HepG2 (cell line): ENCODE measurements around the gene FGF18. TPM values are rescaled to one million over a fixed set of nuclear protein-coding genes. Genes with fewer than 3 reads are reported as not detected.

ENCODE experiments used
- ATAC-seq: fragments of 200-7000 bp; cut with Tn5 transposase; 3 replicates; pipeline ENCODE4 v1.9.1; 2020; ENCODE audit warnings: mild to moderate bottlenecking, moderate library complexity
- BruUV-seq: library from RNA; stranded (reverse); fragments of 400-500 nt; replicated peaks from 2 replicates; lab custom pipeline; 2021; lab: Mats Ljungman, UMichigan
- CTCF ChIA-PET: fragments of 300-600 bp; formaldehyde crosslinking; extraction: SDS; loops from one replicate; lab custom pipeline; 2021; ENCODE audit warnings: low total read pairs, inconsistent platforms, low intra/inter-chr PET ratio; lab: Yijun Ruan, JAX
- POLR2A ChIA-PET: fragments of 350-600 bp; sonication (Branson Sonifier 250); formaldehyde crosslinking; loops from one replicate; lab custom pipeline; 2020; ENCODE audit warnings: antibody characterized with exemption, inconsistent platforms; lab: Yijun Ruan, JAX
- DNase-seq: peaks from one replicate; pipeline ENCODE4 v3.0.0-alpha.2; 2015; ENCODE audit warnings: low spot score
- FAIRE-seq: peaks from 3 replicates; lab custom pipeline; 2011; peaks lifted over from hg19 to GRCh38; lab: Jason Lieb, UNC
- H2AFZ ChIP-seq: one replicate; pipeline ENCODE4 v1.6.1; 2011; ENCODE audit warnings: low read length, inconsistent platforms
- H3K27ac ChIP-seq: fragments of 300-600 bp; 3 replicates; pipeline ENCODE4 v1.8.0; 2011; ENCODE audit warnings: mixed run types, mild to moderate bottlenecking, mixed read lengths, low read length, inconsistent platforms; ENCODE audit not compliant: insufficient read depth; ENCODE audit errors: extremely low read length
- H3K27me3 ChIP-seq, 2 experiments: fragments of 200-600 bp in 1 of 2; 2 replicates in 1 of 2; 3 replicates in 1 of 2; pipeline versions ENCODE4 v1.6.0 to v1.8.0; 2011; ENCODE audit warnings: low read length in 2 of 2, mild to moderate bottlenecking in 2 of 2, moderate library complexity in 2 of 2, inconsistent platforms in 1 of 2; ENCODE audit not compliant: insufficient read depth in 2 of 2, control insufficient read depth in 1 of 2
- H3K36me3 ChIP-seq, 2 experiments: fragments of 200-600 bp in 1 of 2; replicated peaks in 1 of 2; 2 replicates in 1 of 2; 3 replicates in 1 of 2; pipeline versions ENCODE4 v1.5.1 to v1.8.0; 2011; ENCODE audit warnings: low read length in 2 of 2, inconsistent platforms in 1 of 2; ENCODE audit not compliant: insufficient read depth in 2 of 2, control insufficient read depth in 1 of 2
- H3K4me1 ChIP-seq: 2 replicates; pipeline ENCODE4 v1.5.1; 2012; ENCODE audit warnings: low read length, inconsistent platforms; ENCODE audit not compliant: insufficient read depth
- H3K4me2 ChIP-seq: 2 replicates; pipeline ENCODE4 v1.6.0; 2011; ENCODE audit warnings: low read depth, low read length, inconsistent platforms
- H3K4me3 ChIP-seq, 3 experiments: fragments of 200-600 bp in 1 of 3; sonication (generic), shearing (Covaris generic) in 1 of 3; replicated peaks in 1 of 3; 2 replicates each; pipeline ENCODE4 v1.5.1; 2011 to 2016; ENCODE audit warnings: low read length in 3 of 3, inconsistent platforms in 2 of 3, low read depth in 2 of 3, mild to moderate bottlenecking in 2 of 3, control low read depth in 1 of 3, mixed read lengths in 1 of 3; ENCODE audit not compliant: insufficient read depth in 1 of 3
- H3K79me2 ChIP-seq: one replicate; pipeline ENCODE4 v1.6.1; 2011; ENCODE audit warnings: low read length, inconsistent platforms; ENCODE audit not compliant: insufficient read depth
- H3K9ac ChIP-seq: 2 replicates; pipeline ENCODE4 v1.6.0; 2011; ENCODE audit warnings: mild to moderate bottlenecking, low read depth, low read length, inconsistent platforms; ENCODE audit not compliant: insufficient read depth
- H3K9me3 ChIP-seq: 2 replicates; pipeline ENCODE4 v1.5.1; 2012; ENCODE audit warnings: mild to moderate bottlenecking, low read length
- H4K20me1 ChIP-seq: 2 replicates; pipeline ENCODE4 v1.6.0; 2011; ENCODE audit warnings: inconsistent platforms, mild to moderate bottlenecking, low read length, moderate library complexity; ENCODE audit not compliant: insufficient read depth
- ATF1 ChIP-seq: IDR thresholded peaks from 2 replicates; pipeline ENCODE4 v1.6.1; 2016; ENCODE audit warnings: mild to moderate bottlenecking, control low read depth
- CSRNP1 ChIP-seq: sonication (generic); formaldehyde crosslinking; IDR thresholded peaks from 2 replicates; pipeline ENCODE4 v1.8.1; 2023; ENCODE audit warnings: mild to moderate bottlenecking, missing genetic modification reagents
- CSRNP2 ChIP-seq: sonication (generic); formaldehyde crosslinking; conservative IDR thresholded peaks from 2 replicates; pipeline ENCODE4 v1.8.0; 2022; ENCODE audit warnings: low read depth, missing genetic modification reagents
- DMAP1 ChIP-seq: IDR thresholded peaks from 2 replicates; pipeline ENCODE4 v1.6.1; 2016
- FOXK1 ChIP-seq: sonication (generic); formaldehyde crosslinking; IDR thresholded peaks from 2 replicates; pipeline ENCODE4 v1.4.0; 2020; ENCODE audit warnings: low read depth, missing genetic modification reagents, borderline replicate concordance
- HNF1A ChIP-seq, 2 experiments: sonication (generic) in 1 of 2; formaldehyde crosslinking in 1 of 2; IDR thresholded peaks; 2 replicates each; pipeline versions ENCODE4 v1.4.0 to v1.6.1; 2016 to 2020; ENCODE audit warnings: borderline replicate concordance in 1 of 2, low read depth in 1 of 2, mild to moderate bottlenecking in 1 of 2, missing genetic modification reagents in 1 of 2
- JUN ChIP-seq: sonication (generic); formaldehyde crosslinking; IDR thresholded peaks from 2 replicates; pipeline ENCODE4 v1.4.0; 2020; ENCODE audit warnings: mild to moderate bottlenecking, missing genetic modification reagents
- KMT2A ChIP-seq: sonication (generic); formaldehyde crosslinking; IDR thresholded peaks from 2 replicates; pipeline ENCODE4 v1.4.0; 2020; ENCODE audit warnings: missing genetic modification reagents
- MIER2 ChIP-seq: IDR thresholded peaks from 2 replicates; pipeline ENCODE4 v1.6.1; 2016; ENCODE audit warnings: missing biosample characterization, missing genetic modification reagents
- TAF1 ChIP-seq: sonication (generic); formaldehyde crosslinking; IDR thresholded peaks from 2 replicates; pipeline ENCODE4 v1.4.0; 2020; ENCODE audit warnings: missing genetic modification reagents
- ZBTB2 ChIP-seq: sonication (generic); formaldehyde crosslinking; IDR thresholded peaks from 2 replicates; pipeline ENCODE4 v1.8.0; 2022; ENCODE audit warnings: low read depth, missing genetic modification reagents
- ZKSCAN8 ChIP-seq: IDR thresholded peaks from 2 replicates; pipeline ENCODE4 v1.6.1; 2016; ENCODE audit warnings: borderline replicate concordance, missing genetic modification reagents, missing compliant biosample characterization
- ZNF12 ChIP-seq: sonication (generic); formaldehyde crosslinking; IDR thresholded peaks from 2 replicates; pipeline ENCODE4 v1.5.0; 2020; ENCODE audit warnings: missing genetic modification reagents
- ZNF547 ChIP-seq: sonication (generic); formaldehyde crosslinking; IDR thresholded peaks from 2 replicates; pipeline ENCODE4 v1.5.1; 2020; ENCODE audit warnings: mild to moderate bottlenecking, missing genetic modification reagents
- ZNF720 ChIP-seq: sonication (generic); formaldehyde crosslinking; IDR thresholded peaks from 2 replicates; pipeline ENCODE4 v1.4.0; 2020; ENCODE audit warnings: missing genetic modification reagents
- ZSCAN30 ChIP-seq: sonication (generic); formaldehyde crosslinking; IDR thresholded peaks from 2 replicates; pipeline ENCODE4 v1.5.0; 2020; ENCODE audit warnings: mild to moderate bottlenecking, missing genetic modification reagents
- WGBS: methylation state at CpG from one replicate; pipeline ENCODE4 v1.1.6; 2017; ENCODE audit warnings: low lambda C conversion rate; 5-methylcytosine and 5-hydroxymethylcytosine counted together
- in situ Hi-C: cut with HindIII; loops from 2 replicates; pipeline ENCODE4 v1.10.0; 2017; ENCODE audit warnings: low pct_unique_long_range_greater_than_20kb; ENCODE audit not compliant: extremely low pct_ligation_motif_present
- intact Hi-C: fragments of 100-400 bp; cut with micrococcal nuclease; formaldehyde crosslinking; loops from one replicate; pipeline ENCODE4 v1.10.0; 2022; ENCODE audit not compliant: unreplicated experiment
- polyA plus RNA-seq, 8 experiments: library from polyadenylated mRNA; depleted of rRNA in 3 of 8; stranded (reverse) in 7 of 8; unstranded in 1 of 8; fragments of >200 nt; fragmentation: Illumina TruSeq in 4 of 8; extraction: Trizol in 4 of 8; gene quantifications; 2 replicates each; pipeline versions ENCODE4 v1.2.1 to v1.2.3, GENCODE V29; 2011 to 2016; ENCODE audit warnings: low read depth in 4 of 8, missing spikeins in 1 of 8, mixed read lengths in 1 of 8; ENCODE audit not compliant: insufficient read depth in 1 of 8
- total RNA-seq, 5 experiments: library from RNA; depleted of rRNA; stranded (reverse); fragments of >200 nt; fragmentation: Illumina TruSeq; extraction: Trizol; gene quantifications; 2 replicates each; pipeline ENCODE4 v1.2.3, GENCODE V29; 2016; ENCODE audit warnings: low read depth in 1 of 5

The FGF18 gene
- total and polyA plus RNA-seq, 2 of the 13 experiments (the other 11 are each of a cell fraction or from before 2014, with no cell fraction given): not detected

- TF ChIP-seq FOXK1 (CRISPR knock-in tag): no peak
These were observed 67.2 kb downstream of the FGF18 start (continued) for GRCh38 chr5:171486613-171487012.

- no peak for ATAC-seq
- Histone ChIP-seq H4K20me1 (no peaks in the 10 kb centered on the region), H3K4me1 (peaks cover 3% of the 10 kb centered on the region), H3K79me2 (no peaks in the 10 kb centered on the region), H3K27ac (no peak overlapping the region), H2AFZ (no peak overlapping the region), H3K4me3 (no peak overlapping the region), H3K36me3 (no peaks in the 10 kb centered on the region), H3K9ac (no peak overlapping the region), H3K27me3 (peaks cover 0 to 10% of the 10 kb centered on the region in 2 experiments; a peak in 3 of 5 replicates), H3K4me2 (no peak overlapping the region), H3K9me3 (no peaks in the 10 kb centered on the region)
- BruUV-seq: no TSS peak
- ChIA-PET POLR2A (no interaction called here), CTCF (no interaction called here)
- WGBS: 44% methylated on average over 3 of the region's 13 CpGs
- intact Hi-C loops (no loop called here), in situ Hi-C loops (no loop called here)
- DNase-seq: no peak
- no peak for FAIRE-seq
- TF ChIP-seq ZKSCAN8 (CRISPR knock-in tag): no peak
- no peak for TF ChIP-seq ZNF12 (CRISPR knock-in tag)
- TF ChIP-seq ZNF547 (CRISPR knock-in tag): no peak
- TF ChIP-seq JUN (CRISPR knock-in tag): no peak
- no peak for TF ChIP-seq TAF1 (CRISPR knock-in tag)
- TF ChIP-seq CSRNP2 (CRISPR knock-in tag): no peak
- no peak for TF ChIP-seq MIER2 (CRISPR knock-in tag)
- no peak for TF ChIP-seq ZBTB2 (CRISPR knock-in tag)
- TF ChIP-seq ZSCAN30 (CRISPR knock-in tag): no peak
- no peak for TF ChIP-seq ATF1 (CRISPR knock-in tag)
- no peak for TF ChIP-seq KMT2A (CRISPR knock-in tag)
- no peak for TF ChIP-seq CSRNP1 (CRISPR knock-in tag)
- TF ChIP-seq ZNF720 (CRISPR knock-in tag): no peak
- no peak for TF ChIP-seq HNF1A (IDR thresholded peaks at IDR 0.05; ENCODE audit: low read depth)
- no peak for TF ChIP-seq HNF1A (CRISPR knock-in tag; IDR thresholded peaks at IDR 0.05; ENCODE audit: borderline replicate concordance)
- no peak for TF ChIP-seq DMAP1
These were observed 69.4 kb downstream of the FGF18 start for GRCh38 chr5:171488876-171489275.
